ENCODE measurements around the gene PTGES. TPM values are rescaled to one million over a fixed set of nuclear protein-coding genes. Genes with fewer than 3 reads are reported as not detected.

PTGES gene
- total RNA-seq, 1 experiment from 2014 or later = 2.5 TPM

GRCh38 chr9:129783516-129784361 is 30.9 kb upstream of the PTGES start (continued):
- TF ChIP-seq SP1 (CRISPR knock-in tag; conservative IDR thresholded peaks at IDR 0.05) (no peak), NR1H2 (CRISPR knock-in tag; IDR thresholded peaks at IDR 0.05) (no peak), GTF2I (CRISPR knock-in tag; conservative IDR thresholded peaks at IDR 0.05) (peak; percentile 88), JAZF1 (CRISPR knock-in tag; IDR thresholded peaks at IDR 0.05) (no peak), CREM (CRISPR knock-in tag; IDR thresholded peaks at IDR 0.05) (no peak), ARID4B (CRISPR knock-in tag; IDR thresholded peaks at IDR 0.05; ENCODE audit: borderline replicate concordance) (no peak), ERG (CRISPR knock-in tag; IDR thresholded peaks at IDR 0.05) (no peak), ZNF219 (CRISPR knock-in tag; IDR thresholded peaks at IDR 0.05; ENCODE audit: borderline replicate concordance) (no peak), CTCF (IDR thresholded peaks at IDR 0.05) (peak; percentile 90)

- ChIA-PET CTCF (interaction anchor here (1.2 to 14.0 kb wide), 4 partner anchors 44 to 61 kb away, joined by 4 to 101 read pairs (median 6); no protein-coding TSS in a partner anchor), POLR2A (interaction anchor here (0.6 to 0.7 kb wide), 2 partner anchors 10 to 216 kb away, joined by 4 to 5 read pairs; no protein-coding TSS in a partner anchor)
- no peaks in the 10 kb centered on the region; the same call in 1 of the 2 replicates for H3K27me3 Mint-ChIP-seq (ENCODE audit: low read depth)
- no peak overlapping the region for H3K4me3 Mint-ChIP-seq
- 0 out of 2 replicates have a peak, but pooled peaks cover 6% of the 10 kb centered on the region for H3K4me1 Mint-ChIP-seq
- H3K36me3 Mint-ChIP-seq = no peaks in the 10 kb centered on the region
- H3K27ac Mint-ChIP-seq = no peak overlapping the region
- DNase-seq (ENCODE audit: low spot score) (no peak), ATAC-seq (no peak)
- no peaks in the 10 kb centered on the region for H3K9me3 Mint-ChIP-seq
- TF ChIP-seq E2F5 (CRISPR knock-in tag; IDR thresholded peaks at IDR 0.05) = no peak
- no peak for TF ChIP-seq E2F4 (CRISPR knock-in tag; IDR thresholded peaks at IDR 0.05; ENCODE audit: borderline replicate concordance, low read depth)
- no peak for TF ChIP-seq CBFB (CRISPR knock-in tag; IDR thresholded peaks at IDR 0.05; ENCODE audit: low read depth)
- TF ChIP-seq ETV6 (CRISPR knock-in tag; IDR thresholded peaks at IDR 0.05) = no peak
- TF ChIP-seq MYBL2 (CRISPR knock-in tag; IDR thresholded peaks at IDR 0.05) = no peak
- no peak for TF ChIP-seq RORB (CRISPR knock-in tag; IDR thresholded peaks at IDR 0.05)
- TF ChIP-seq ELF4 (CRISPR knock-in tag; IDR thresholded peaks at IDR 0.05; ENCODE audit: low read depth) = no peak
- no peak for TF ChIP-seq MAX (CRISPR knock-in tag; IDR thresholded peaks at IDR 0.05)
- TF ChIP-seq NFATC4 (CRISPR knock-in tag; IDR thresholded peaks at IDR 0.05) = no peak
- no peak for TF ChIP-seq ATF6 (CRISPR knock-in tag; IDR thresholded peaks at IDR 0.05)
- no peak for TF ChIP-seq E2F1 (CRISPR knock-in tag; IDR thresholded peaks at IDR 0.05)
- TF ChIP-seq TEAD1 (CRISPR knock-in tag; IDR thresholded peaks at IDR 0.05) = no peak
- no peak for TF ChIP-seq IRF1 (CRISPR knock-in tag; IDR thresholded peaks at IDR 0.05)
Measured at GRCh38 chr9:129781981-129782380, 29.1 kb upstream of the PTGES start.
